H1 (cell line): Measurements from ENCODE around the gene DIP2C. TPM values are rescaled to one million over a fixed set of nuclear protein-coding genes. Genes with fewer than 3 reads are reported as not detected.

Experiments used
- CTCF ChIA-PET: fragments of 300-600 bp; sonication (Branson Sonifier 250); formaldehyde crosslinking; loops from one replicate; lab custom pipeline; 2021; ENCODE audit not compliant: partially characterized antibody; lab: Charles Lee
- POLR2A ChIA-PET: fragments of 300-600 bp; sonication (Branson Sonifier 250); formaldehyde crosslinking; loops from one replicate; lab custom pipeline; 2021; ENCODE audit warnings: inconsistent platforms; ENCODE audit not compliant: partially characterized antibody; lab: Charles Lee
- DNase-seq, 2 experiments: peaks; one replicate each; pipeline versions ENCODE4 v3.0.0 to v3.0.0-alpha.2; 2010 to 2022; ENCODE audit warnings: low spot score in 2 of 2, low read depth in 1 of 2, mixed read lengths in 1 of 2
- FAIRE-seq: peaks from 2 replicates; lab custom pipeline; 2011; peaks lifted over from hg19 to GRCh38; lab: Jason Lieb, UNC
- H2AFZ ChIP-seq: 2 replicates; pipeline ENCODE4 v1.8.1; 2012; ENCODE audit warnings: low read length, inconsistent platforms
- H2AK5ac ChIP-seq: 2 replicates; pipeline ENCODE4 v1.6.1; 2013; ENCODE audit warnings: low read depth, low read length
- H2BK120ac ChIP-seq: replicated peaks from 2 replicates; pipeline ENCODE3; 2013; ENCODE audit warnings: low read depth, low read length, inconsistent platforms
- H2BK12ac ChIP-seq: 2 replicates; pipeline ENCODE4 v1.6.1; 2013; ENCODE audit warnings: low read depth, low read length
- H2BK15ac ChIP-seq: 2 replicates; pipeline ENCODE4 v1.6.1; 2013; ENCODE audit warnings: low read length
- H2BK20ac ChIP-seq: 2 replicates; pipeline ENCODE4 v1.6.1; 2013; ENCODE audit warnings: low read length
- H2BK5ac ChIP-seq: 2 replicates; pipeline ENCODE4 v1.6.1; 2013; ENCODE audit warnings: low read depth, low read length
- H3K14ac ChIP-seq: 2 replicates; pipeline ENCODE4 v1.6.1; 2013; ENCODE audit warnings: inconsistent platforms; ENCODE audit not compliant: insufficient read length
- H3K18ac ChIP-seq: 2 replicates; pipeline ENCODE4 v1.6.1; 2013; ENCODE audit warnings: low read length; ENCODE audit errors: extremely low read depth
- H3K23ac ChIP-seq: 2 replicates; pipeline ENCODE4 v1.6.1; 2013; ENCODE audit warnings: inconsistent platforms; ENCODE audit not compliant: insufficient read length
- H3K23me2 ChIP-seq: 2 replicates; pipeline ENCODE4 v1.6.1; 2013; ENCODE audit warnings: low read depth, low read length
- H3K27ac ChIP-seq: 2 replicates; pipeline ENCODE4 v1.6.1; 2011; ENCODE audit warnings: low read depth, low read length, inconsistent platforms
- H3K27me3 ChIP-seq, 4 experiments: replicated peaks in 1 of 4; 1 replicate in 1 of 4; 2 replicates in 3 of 4; pipeline versions ENCODE4 v1.6.1 to v1.8.1; 2011 to 2013; ENCODE audit warnings: low read length in 3 of 4, mild to moderate bottlenecking in 3 of 4, inconsistent platforms in 2 of 4, mixed read lengths in 2 of 4, moderate library complexity in 1 of 4; ENCODE audit not compliant: control insufficient read depth in 3 of 4, insufficient read depth in 3 of 4; ENCODE audit errors: extremely low read depth in 1 of 4
- H3K36me3 ChIP-seq, 4 experiments: 2 replicates each; pipeline versions ENCODE4 v1.6.1 to v1.8.1; 2011 to 2013; ENCODE audit warnings: mild to moderate bottlenecking in 4 of 4, low read length in 3 of 4, moderate library complexity in 2 of 4, control low read depth in 1 of 4, inconsistent platforms in 1 of 4; ENCODE audit not compliant: insufficient read depth in 4 of 4, control insufficient read depth in 2 of 4
- H3K4ac ChIP-seq: replicated peaks from 2 replicates; pipeline ENCODE3; 2013; ENCODE audit warnings: low read length, low read depth, mixed read lengths, inconsistent platforms; ENCODE audit not compliant: insufficient read length
- H3K4me1 ChIP-seq, 4 experiments: replicated peaks in 1 of 4; 1 replicate in 1 of 4; 2 replicates in 3 of 4; pipeline versions ENCODE4 v1.6.1 to v1.8.1; 2011 to 2013; ENCODE audit warnings: low read length in 3 of 4, inconsistent platforms in 2 of 4, mixed read lengths in 1 of 4; ENCODE audit not compliant: insufficient read depth in 4 of 4, control insufficient read depth in 3 of 4
- H3K4me2 ChIP-seq, 2 experiments: 2 replicates each; pipeline versions ENCODE4 v1.6.1 to v1.8.1; 2011 to 2013; ENCODE audit warnings: low read depth in 2 of 2, low read length in 2 of 2, control low read depth in 1 of 2, inconsistent platforms in 1 of 2, mild to moderate bottlenecking in 1 of 2; ENCODE audit not compliant: insufficient read depth in 1 of 2
- H3K4me3 ChIP-seq, 4 experiments: fragments of 200-600, 300-600 bp in 1 of 4; sonication (generic), shearing (Covaris generic), sonication (Bioruptor Twin) in 1 of 4; 2 replicates each; pipeline versions ENCODE4 v1.5.1 to v1.8.1; 2011 to 2016; ENCODE audit warnings: low read length in 4 of 4, low read depth in 3 of 4, control low read depth in 2 of 4, inconsistent platforms in 2 of 4, mild to moderate bottlenecking in 2 of 4, mixed read lengths in 1 of 4, moderate library complexity in 1 of 4; ENCODE audit not compliant: insufficient read depth in 2 of 4; ENCODE audit errors: extremely low read depth in 1 of 4
- H3K56ac ChIP-seq: replicated peaks from 2 replicates; pipeline ENCODE3; 2013; ENCODE audit warnings: low read depth, mild to moderate bottlenecking, mixed read lengths, low read length, inconsistent platforms; ENCODE audit not compliant: insufficient read length
- H3K79me1 ChIP-seq: 2 replicates; pipeline ENCODE4 v1.6.1; 2013; ENCODE audit warnings: low read depth, low read length, control low read depth
- H3K79me2 ChIP-seq, 2 experiments: 2 replicates each; pipeline versions ENCODE4 v1.6.1 to v1.8.1; 2012 to 2013; ENCODE audit warnings: low read length in 2 of 2, mild to moderate bottlenecking in 2 of 2, inconsistent platforms in 1 of 2; ENCODE audit not compliant: insufficient read depth in 2 of 2, control insufficient read depth in 1 of 2
- H3K9ac ChIP-seq, 4 experiments: replicated peaks in 1 of 4; 1 replicate in 1 of 4; 2 replicates in 3 of 4; pipeline versions ENCODE4 v1.6.1 to v1.8.1; 2011 to 2013; ENCODE audit warnings: low read depth in 3 of 4, low read length in 3 of 4, control low read depth in 2 of 4, mild to moderate bottlenecking in 2 of 4, moderate library complexity in 2 of 4, inconsistent platforms in 1 of 4; ENCODE audit errors: extremely low read depth in 1 of 4
- H3K9me3 ChIP-seq, 2 experiments: 2 replicates each; pipeline versions ENCODE4 v1.6.1 to v1.8.1; 2012 to 2013; ENCODE audit warnings: mild to moderate bottlenecking in 2 of 2, moderate library complexity in 2 of 2, control low read depth in 1 of 2, inconsistent platforms in 1 of 2, low read depth in 1 of 2, low read length in 1 of 2, mixed read lengths in 1 of 2; ENCODE audit not compliant: insufficient read depth in 2 of 2
- H4K20me1 ChIP-seq, 2 experiments: replicated peaks in 1 of 2; 2 replicates each; pipeline versions ENCODE3 to v1.8.1; 2011 to 2013; ENCODE audit warnings: inconsistent platforms in 2 of 2, low read length in 2 of 2, mild to moderate bottlenecking in 1 of 2; ENCODE audit not compliant: insufficient read depth in 2 of 2, control insufficient read depth in 1 of 2
- H4K5ac ChIP-seq: 2 replicates; pipeline ENCODE4 v1.6.1; 2013; ENCODE audit warnings: low read length, low read depth, mixed read lengths, inconsistent platforms; ENCODE audit not compliant: insufficient read length
- H4K8ac ChIP-seq: 2 replicates; pipeline ENCODE4 v1.8.0; 2013; ENCODE audit warnings: mild to moderate bottlenecking, moderate library complexity, low read length, inconsistent platforms; ENCODE audit not compliant: insufficient read depth; ENCODE audit errors: extremely low read depth
- H4K91ac ChIP-seq: replicated peaks from 2 replicates; pipeline ENCODE3; 2013; ENCODE audit warnings: low read length, mixed read lengths, inconsistent platforms; ENCODE audit not compliant: insufficient read length
- CEBPB ChIP-seq: IDR thresholded peaks from 2 replicates; pipeline ENCODE4 v1.6.1; 2012; ENCODE audit warnings: low read depth, low read length
- CREB1 ChIP-seq: IDR thresholded peaks from 2 replicates; pipeline ENCODE4 v1.6.1; 2012; ENCODE audit warnings: inconsistent platforms
- EZH2 ChIP-seq: fragments of 200-600 bp; sonication (generic); IDR thresholded peaks from 2 replicates; pipeline ENCODE4 v1.7.1; 2012; ENCODE audit warnings: low read depth, mild to moderate bottlenecking, moderate library complexity, low read length, inconsistent platforms; ENCODE audit not compliant: severe bottlenecking
- JUN ChIP-seq: IDR thresholded peaks from 2 replicates; pipeline ENCODE4 v1.6.1; 2011; ENCODE audit warnings: low read depth, mild to moderate bottlenecking, improper control_type of control experiment, low read length
- JUND ChIP-seq: IDR thresholded peaks from 2 replicates; pipeline ENCODE4 v1.6.1; 2011; ENCODE audit warnings: mild to moderate bottlenecking, improper control_type of control experiment, low read length
- KDM1A ChIP-seq: fragments of 200-600, 300-600 bp; sonication (generic); IDR thresholded peaks from 2 replicates; pipeline ENCODE4 v1.7.1; 2016; ENCODE audit warnings: mild to moderate bottlenecking, low read length, borderline replicate concordance
- KDM4A ChIP-seq: IDR thresholded peaks from one replicate; pipeline ENCODE4 v1.7.1; 2012; ENCODE audit warnings: low read depth, mild to moderate bottlenecking, moderate library complexity, low read length, inconsistent platforms; ENCODE audit not compliant: severe bottlenecking
- POLR2A ChIP-seq, 2 experiments: IDR thresholded peaks; 1 replicate in 1 of 2; 2 replicates in 1 of 2; pipeline ENCODE4 v1.6.1; 2011; ENCODE audit warnings: low read depth in 2 of 2, low read length in 2 of 2, mild to moderate bottlenecking in 2 of 2; ENCODE audit errors: control extremely low read depth in 1 of 2
- POU5F1 ChIP-seq: IDR thresholded peaks from 2 replicates; pipeline ENCODE4 v1.6.1; 2011; ENCODE audit warnings: low read depth, mild to moderate bottlenecking, low read length, moderate library complexity
- RAD21 ChIP-seq, 2 experiments: IDR thresholded peaks in 1 of 2; conservative IDR thresholded peaks in 1 of 2; 2 replicates each; pipeline ENCODE4 v1.6.1; 2011; ENCODE audit warnings: low read depth in 2 of 2, low read length in 2 of 2, improper control_type of control experiment in 1 of 2, inconsistent platforms in 1 of 2, mild to moderate bottlenecking in 1 of 2, moderate library complexity in 1 of 2
- SP1 ChIP-seq: IDR thresholded peaks from 2 replicates; pipeline ENCODE4 v1.6.1; 2011; ENCODE audit warnings: low read depth, low read length
- WGBS, 2 experiments: shearing (Covaris generic) in 1 of 2; methylation state at CpG; one replicate each; pipeline versions ENCODE4 v1.1.6 to v1.1.7; 2013 to 2015; ENCODE audit warnings: low lambda C conversion rate in 2 of 2, mixed read lengths in 2 of 2, inconsistent platforms in 1 of 2, low coverage in 1 of 2, missing lambda C conversion rate in 1 of 2; ENCODE audit not compliant: insufficient replicate concordance in 2 of 2, insufficient coverage in 1 of 2, insufficient read length in 1 of 2; ENCODE audit errors: extremely low coverage in 1 of 2, missing lambda C conversion rate in 1 of 2; 5-methylcytosine and 5-hydroxymethylcytosine counted together
- polyA plus RNA-seq, 7 experiments: library from polyadenylated mRNA; depleted of rRNA in 3 of 7; stranded (reverse) in 5 of 7; unstranded in 2 of 7; fragments of >200 nt in 5 of 7; fragments of 200-250 nt in 2 of 7; gene quantifications; 1 replicate in 5 of 7; 2 replicates in 1 of 7; 4 replicates in 1 of 7; pipeline versions ENCODE4 v1.2.1 to v1.2.3, GENCODE V29; 2011 to 2013; ENCODE audit warnings: missing spikeins in 2 of 7, mixed read lengths in 2 of 7
- total RNA-seq: library from RNA; stranded (reverse); fragmentation: NEBNext Ultra II Directional; extraction: Animal tissue kit (Norgen Biotek cat#: 25700); gene quantifications from 2 replicates; pipeline ENCODE4 v1.2.1, GENCODE V29; 2021
- TF ChIP-seq, protein P1 (sequence below): IDR thresholded peaks from 2 replicates; pipeline ENCODE4 v1.6.1; 2011; ENCODE audit warnings: low read length, improper control_type of control experiment

The DIP2C gene
- total and polyA plus RNA-seq, 2 of the 8 experiments (the other 6 are each of a cell fraction or from before 2014, with no cell fraction given), result 3.8 to 9.3 TPM

DNA sequence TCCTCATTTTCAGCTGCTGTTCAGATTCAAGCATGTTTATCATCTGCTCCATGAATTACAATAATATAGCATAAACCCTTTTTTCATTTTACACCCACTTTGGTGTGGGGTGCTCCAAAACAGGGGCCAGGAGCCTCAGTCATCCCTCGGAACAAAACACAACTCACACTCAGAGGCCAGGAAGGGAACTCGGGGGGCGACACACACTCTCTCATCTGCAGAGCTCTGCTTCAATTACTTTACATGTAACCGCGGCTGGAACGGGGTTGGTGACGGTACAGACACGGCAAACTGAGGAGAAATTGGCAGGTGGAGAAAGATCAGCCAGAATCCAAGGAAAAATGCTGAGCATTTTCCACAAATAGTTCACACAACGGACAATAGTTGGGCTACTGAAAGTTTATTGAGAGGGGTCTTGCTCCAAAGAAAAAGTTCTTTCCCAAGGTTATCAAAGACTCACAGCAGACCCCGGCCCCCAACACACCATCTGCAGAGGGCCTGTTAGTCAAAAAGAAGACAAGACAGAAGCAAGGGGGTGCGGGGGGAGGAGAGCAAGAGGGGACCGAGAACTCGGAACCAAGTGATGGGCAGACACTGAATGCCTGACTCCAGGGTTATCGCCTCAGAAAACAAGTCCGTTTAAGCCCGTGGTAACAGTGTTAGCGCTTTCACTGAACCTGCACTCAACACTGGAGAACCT is 20.5 kb downstream of the DIP2C start:
- Histone ChIP-seq H3K23me2 (peaks cover 11% of the 10 kb centered on the region), H2BK12ac (no peak overlapping the region), H3K4me1 (no peaks in the 10 kb centered on the region; a peak in 1 of 7 replicates), H2AK5ac (no peak overlapping the region), H3K56ac (no peak overlapping the region), H4K20me1 (peaks cover 5 to 25% of the 10 kb centered on the region in 2 experiments), H3K27ac (no peak overlapping the region), H3K79me1 (peaks cover 25% of the 10 kb centered on the region), H3K23ac (no peak overlapping the region), H3K4me3 (no peak overlapping the region), H3K18ac (no peak overlapping the region), H2AFZ (no peak overlapping the region), H3K4me2 (no peak overlapping the region), H2BK5ac (no peak overlapping the region), H4K5ac (no peak overlapping the region), H2BK20ac (no peak overlapping the region), H4K8ac (no peak overlapping the region), H4K91ac (no peak overlapping the region), H3K14ac (no peak overlapping the region), H3K27me3 (no peaks in the 10 kb centered on the region), H3K4ac (no peak overlapping the region), H2BK15ac (no peak overlapping the region), H3K36me3 (no peaks in the 10 kb centered on the region; a peak in 2 of 8 replicates), H3K9ac (no peak overlapping the region), H3K79me2 (peaks cover 15 to 51% of the 10 kb centered on the region in 2 experiments), H2BK120ac (no peak overlapping the region), H3K9me3 (peaks cover 0 to 4% of the 10 kb centered on the region in 2 experiments; a peak in 3 of 4 replicates)
- 93% methylated on average over 17 of the region's 17 CpGs; no CpG with 5 or more reads in 1 of the 2 experiments for WGBS, 2 experiments
- ChIA-PET CTCF (interaction anchor here (0.6 to 1.2 kb wide), 4 partner anchors 8 to 270 kb away, joined by 3 read pairs; no protein-coding TSS in a partner anchor), POLR2A (no interaction called here)
- FAIRE-seq (no peak), DNase-seq (peak in 1 of 2 experiments; percentile 45)
- TF ChIP-seq KDM4A, result no peak
- no peak for TF ChIP-seq SP1
- no peak for TF ChIP-seq CREB1
- TF ChIP-seq, protein P1, sequence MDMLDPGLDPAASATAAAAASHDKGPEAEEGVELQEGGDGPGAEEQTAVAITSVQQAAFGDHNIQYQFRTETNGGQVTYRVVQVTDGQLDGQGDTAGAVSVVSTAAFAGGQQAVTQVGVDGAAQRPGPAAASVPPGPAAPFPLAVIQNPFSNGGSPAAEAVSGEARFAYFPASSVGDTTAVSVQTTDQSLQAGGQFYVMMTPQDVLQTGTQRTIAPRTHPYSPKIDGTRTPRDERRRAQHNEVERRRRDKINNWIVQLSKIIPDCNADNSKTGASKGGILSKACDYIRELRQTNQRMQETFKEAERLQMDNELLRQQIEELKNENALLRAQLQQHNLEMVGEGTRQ, result no peak
- TF ChIP-seq POLR2A (IDR thresholded peaks at IDR 0.05; ENCODE audit: control extremely low read depth in 1 of 2, low read depth in 2 of 2, low read length in 2 of 2), result no peak
- TF ChIP-seq KDM1A, result no peak
- TF ChIP-seq EZH2, result no peak
- no peak for TF ChIP-seq JUND
- TF ChIP-seq JUN, result no peak
- TF ChIP-seq RAD21 (IDR thresholded peaks at IDR 0.05 in 1 of 2, conservative IDR thresholded peaks at IDR 0.05 in 1 of 2; ENCODE audit: low read depth in 2 of 2, low read length in 2 of 2), result no peak
- no peak for TF ChIP-seq POU5F1
- no peak for TF ChIP-seq CEBPB
